B cell (primary cell): Measurements from ENCODE around the gene FAM13C.

ENCODE experiments used
- EZH2 ChIP-seq: IDR thresholded peaks from 2 replicates; pipeline ENCODE4 v1.6.1; 2012; ENCODE audit warnings: borderline replicate concordance, low read depth, mild to moderate bottlenecking, moderate library complexity, low read length; ENCODE audit not compliant: insufficient read depth, poor library complexity, severe bottlenecking
- TF ChIP-seq, protein P1 (sequence below): fragments of 200-600 bp; IDR thresholded peaks from one replicate; pipeline ENCODE4 v1.8.0; 2022; ENCODE audit warnings: antibody characterized with exemption, mild to moderate bottlenecking

DNA sequence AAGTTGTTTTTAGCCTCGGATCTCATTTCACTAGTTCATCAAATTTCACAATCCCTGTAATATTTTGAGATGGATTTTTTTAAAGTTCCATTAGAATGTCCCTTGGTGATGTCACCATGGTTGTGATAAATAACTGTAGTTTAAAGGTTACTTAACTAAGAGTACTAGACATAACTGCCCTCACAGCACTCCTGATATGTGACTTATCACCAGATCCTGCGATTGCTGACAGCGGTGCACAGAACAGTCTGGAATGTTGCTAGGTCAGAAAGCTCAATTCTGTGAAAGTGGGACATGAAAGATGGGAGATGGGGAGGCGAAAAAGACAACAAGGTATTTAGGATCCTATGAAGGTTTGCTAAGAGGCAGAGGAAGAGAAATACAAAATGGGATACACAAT, 40.2 kb downstream of the FAM13C start:
- TF ChIP-seq, protein P1, sequence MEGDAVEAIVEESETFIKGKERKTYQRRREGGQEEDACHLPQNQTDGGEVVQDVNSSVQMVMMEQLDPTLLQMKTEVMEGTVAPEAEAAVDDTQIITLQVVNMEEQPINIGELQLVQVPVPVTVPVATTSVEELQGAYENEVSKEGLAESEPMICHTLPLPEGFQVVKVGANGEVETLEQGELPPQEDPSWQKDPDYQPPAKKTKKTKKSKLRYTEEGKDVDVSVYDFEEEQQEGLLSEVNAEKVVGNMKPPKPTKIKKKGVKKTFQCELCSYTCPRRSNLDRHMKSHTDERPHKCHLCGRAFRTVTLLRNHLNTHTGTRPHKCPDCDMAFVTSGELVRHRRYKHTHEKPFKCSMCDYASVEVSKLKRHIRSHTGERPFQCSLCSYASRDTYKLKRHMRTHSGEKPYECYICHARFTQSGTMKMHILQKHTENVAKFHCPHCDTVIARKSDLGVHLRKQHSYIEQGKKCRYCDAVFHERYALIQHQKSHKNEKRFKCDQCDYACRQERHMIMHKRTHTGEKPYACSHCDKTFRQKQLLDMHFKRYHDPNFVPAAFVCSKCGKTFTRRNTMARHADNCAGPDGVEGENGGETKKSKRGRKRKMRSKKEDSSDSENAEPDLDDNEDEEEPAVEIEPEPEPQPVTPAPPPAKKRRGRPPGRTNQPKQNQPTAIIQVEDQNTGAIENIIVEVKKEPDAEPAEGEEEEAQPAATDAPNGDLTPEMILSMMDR: no peak
- no peak for TF ChIP-seq EZH2
